ENCODE measurements around the gene SOX3.

Gene SOX3

DNA sequence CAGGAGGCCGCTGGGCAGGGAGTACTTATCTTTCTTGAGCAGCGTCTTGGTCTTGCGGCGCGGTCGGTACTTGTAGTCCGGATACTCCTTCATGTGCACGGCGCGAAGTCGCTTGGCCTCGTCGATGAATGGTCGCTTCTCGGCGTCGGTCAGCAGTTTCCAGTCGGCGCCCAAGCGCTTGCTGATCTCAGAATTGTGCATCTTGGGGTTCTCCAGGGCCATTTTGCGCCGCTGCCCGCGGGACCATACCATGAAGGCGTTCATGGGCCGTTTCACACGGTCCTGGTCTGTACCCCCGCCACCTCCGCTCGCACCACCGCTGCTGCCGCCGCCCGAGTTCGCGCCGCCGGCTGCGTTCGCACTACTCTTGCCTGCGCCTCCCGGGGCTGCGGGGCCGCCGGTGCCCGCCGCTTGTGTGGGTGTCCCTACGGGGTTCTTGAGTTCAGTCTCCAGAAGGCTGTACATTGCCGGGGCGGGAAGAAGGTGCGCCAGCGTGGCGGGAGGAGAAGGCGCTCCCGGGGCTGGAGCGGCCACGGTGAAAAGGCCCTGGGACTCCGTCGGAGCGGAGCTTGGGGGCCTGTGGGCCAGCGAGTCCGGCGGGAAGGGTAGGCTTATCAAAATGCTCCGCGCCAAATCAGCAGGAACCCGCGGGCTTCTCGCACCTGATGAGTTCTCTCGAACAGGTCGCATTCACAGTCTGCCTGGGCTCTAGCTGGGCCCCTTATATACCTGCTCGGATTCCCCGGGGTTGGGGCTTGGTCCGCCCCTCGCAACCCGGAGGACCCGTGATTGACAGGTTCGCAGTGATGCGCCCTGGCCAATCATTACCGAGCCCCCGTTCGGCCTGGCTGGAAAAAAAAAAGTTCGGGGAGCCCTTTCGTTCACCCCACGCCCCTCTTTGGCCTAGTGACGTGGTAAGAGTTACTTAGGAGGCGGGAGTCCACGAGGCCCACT is at the start of gene SOX3:
Gene SOX3 (minus strand): TSS at position 699 of the 954 bp plus-strand sequence. CDS start 9 bp downstream, at position 690.
- DNase-seq: no peak

DNA sequence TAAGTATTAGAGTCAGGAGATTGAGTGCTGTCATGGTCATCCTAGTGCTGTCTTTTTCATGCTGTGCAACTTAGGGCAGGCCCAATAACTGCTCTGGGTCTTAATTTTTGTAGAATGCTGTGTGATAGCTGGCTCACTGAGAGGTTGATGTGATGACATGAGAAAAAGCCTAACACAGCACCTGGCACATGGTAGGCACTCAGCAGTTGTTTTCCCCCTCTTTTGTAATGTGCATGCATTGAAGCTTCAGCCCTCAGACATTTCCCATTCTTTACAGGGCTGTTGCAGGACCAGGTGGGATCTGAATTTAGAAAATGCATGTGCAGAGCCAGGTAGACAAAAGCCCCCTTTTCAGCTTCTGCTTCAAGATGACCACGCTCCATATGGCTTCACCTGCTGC is 44.1 kb upstream of the SOX3 start:
- DNase-seq: no peak

GRCh38 chrX:140526171-140526570 is 21.3 kb upstream of the SOX3 start:
- no peak for DNase-seq

- no peak for DNase-seq
Observed at GRCh38 chrX:140525448-140525847, 20.6 kb upstream of the SOX3 start.

DNA sequence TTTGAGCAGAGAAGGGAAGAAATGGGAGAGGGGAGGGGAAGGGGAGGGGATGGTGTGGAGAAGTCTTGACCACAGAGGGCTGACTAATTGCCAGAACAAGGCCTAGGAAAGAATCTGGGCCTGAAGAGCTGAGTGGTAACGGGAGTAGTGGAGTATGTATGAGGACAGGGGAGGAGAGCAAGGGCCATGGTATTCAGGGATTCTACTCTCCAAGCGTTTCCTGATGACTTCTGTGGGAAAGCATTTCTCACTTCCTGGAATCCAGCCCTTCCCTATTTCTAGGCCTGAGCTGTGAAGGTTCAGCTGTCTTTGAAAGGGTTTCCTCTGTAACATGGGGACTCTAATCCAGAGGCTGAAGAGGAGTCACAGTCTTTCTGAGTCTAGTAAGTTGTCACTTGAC is 19.7 kb upstream of the SOX3 start:
- DNase-seq: no peak

- no peak for DNase-seq
Observed at GRCh38 chrX:140521393-140521792, 16.5 kb upstream of the SOX3 start.

DNA sequence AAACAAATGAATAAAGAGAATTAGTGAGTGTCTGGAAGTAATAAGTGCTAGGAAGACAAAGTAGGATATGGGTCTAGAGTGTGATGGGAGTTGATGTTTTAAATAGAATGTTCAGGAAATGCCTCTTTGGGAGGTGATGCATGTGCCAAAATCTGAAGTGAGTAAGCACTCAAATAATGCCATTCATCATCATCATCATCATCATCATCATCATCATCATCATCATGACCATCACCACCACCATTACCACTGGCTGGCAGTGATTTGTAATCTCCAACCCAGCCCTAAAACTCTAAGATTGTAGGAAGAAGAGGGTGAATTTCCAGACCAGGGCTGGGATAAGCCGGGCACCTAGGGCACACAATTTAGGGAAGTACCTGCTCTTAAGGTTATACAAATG is 9.7 kb upstream of the SOX3 start:
- DNase-seq: no peak

GRCh38 chrX:140510895-140511295 is 6.0 kb upstream of the SOX3 start:
- no peak for DNase-seq

DNA sequence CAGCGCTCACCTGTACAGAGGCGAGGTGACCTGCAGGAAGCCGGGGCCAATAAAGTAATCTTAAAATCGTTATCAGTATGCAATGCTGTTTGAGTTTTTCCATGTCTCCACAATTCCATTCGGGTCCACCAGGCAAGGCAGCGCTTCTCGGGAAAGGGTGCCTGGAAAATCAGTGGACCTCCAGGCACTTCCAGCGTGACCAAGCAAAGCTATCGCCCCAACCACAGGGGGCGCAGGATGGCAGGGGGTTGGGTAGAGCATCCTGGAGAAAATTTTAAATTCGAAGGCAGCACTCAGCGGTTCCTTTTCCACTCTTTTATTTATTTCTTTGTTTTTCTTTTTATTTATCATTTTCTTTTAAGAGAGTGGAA is 5.4 kb upstream of the SOX3 start:
- DNase-seq: no peak

DNA sequence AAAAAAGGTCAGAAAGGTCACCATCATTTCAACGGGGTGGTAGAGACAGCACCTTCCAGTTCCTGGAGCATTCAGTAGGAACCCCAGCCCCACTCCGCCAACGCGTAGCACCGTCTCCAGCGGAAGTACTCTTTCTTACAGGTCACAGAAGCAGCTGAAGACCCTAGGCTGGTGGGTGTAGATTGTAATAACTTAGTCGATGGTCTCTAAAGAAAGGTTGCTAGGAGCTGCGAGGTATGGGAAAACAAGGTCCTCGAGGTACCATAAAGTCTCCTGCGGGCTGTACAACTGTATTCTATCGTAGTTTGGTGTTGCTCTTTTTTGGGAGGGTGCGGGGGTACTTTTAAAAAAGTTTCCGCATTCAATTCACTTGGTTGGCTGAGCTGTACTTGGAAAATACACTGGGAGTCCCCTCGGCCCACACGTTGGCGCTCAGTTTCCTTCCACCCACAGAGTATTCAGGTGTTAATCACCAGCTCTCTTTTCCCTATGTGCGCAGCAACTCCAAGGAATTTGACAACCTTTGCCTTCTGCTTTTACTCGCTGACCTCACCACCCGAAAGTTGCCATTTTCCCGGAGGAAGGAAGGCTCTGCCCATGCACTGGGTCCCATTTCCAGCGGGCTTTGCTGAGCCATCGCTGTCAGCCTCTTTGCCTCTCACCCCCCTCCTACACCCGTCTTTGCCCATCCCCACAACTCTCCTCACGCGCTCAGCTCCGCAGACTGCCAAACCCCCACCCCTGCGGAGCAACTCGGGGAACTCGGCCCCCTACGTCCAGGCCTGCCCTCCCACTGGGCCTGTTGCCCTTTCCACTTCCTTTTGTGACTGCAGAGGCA is 4.8 kb upstream of the SOX3 start:
- DNase-seq: no peak

DNA sequence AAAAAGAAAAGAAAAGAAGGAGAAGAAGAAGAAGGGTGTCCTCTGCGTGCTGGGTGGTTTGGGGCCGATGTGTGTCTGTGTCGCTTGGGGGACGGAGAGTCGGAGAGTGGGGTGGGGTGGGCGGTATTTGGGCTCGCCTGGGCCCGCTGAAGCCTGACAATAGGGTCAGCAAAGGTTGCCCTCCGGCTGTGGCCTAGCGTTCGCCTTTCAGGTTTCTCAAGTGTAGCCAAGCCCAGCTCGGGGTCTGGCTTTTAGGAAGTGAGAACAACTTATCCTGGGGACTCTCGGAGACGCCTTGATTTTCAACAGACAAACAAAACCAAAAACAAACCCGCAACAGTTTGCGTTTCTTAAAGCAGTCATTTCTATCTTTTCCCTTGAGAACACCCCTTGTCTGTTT is 4.1 kb upstream of the SOX3 start:
- DNase-seq: no peak

GRCh38 chrX:140507982-140508305 is 3.1 kb upstream of the SOX3 start:
- DNase-seq: no peak

DNA sequence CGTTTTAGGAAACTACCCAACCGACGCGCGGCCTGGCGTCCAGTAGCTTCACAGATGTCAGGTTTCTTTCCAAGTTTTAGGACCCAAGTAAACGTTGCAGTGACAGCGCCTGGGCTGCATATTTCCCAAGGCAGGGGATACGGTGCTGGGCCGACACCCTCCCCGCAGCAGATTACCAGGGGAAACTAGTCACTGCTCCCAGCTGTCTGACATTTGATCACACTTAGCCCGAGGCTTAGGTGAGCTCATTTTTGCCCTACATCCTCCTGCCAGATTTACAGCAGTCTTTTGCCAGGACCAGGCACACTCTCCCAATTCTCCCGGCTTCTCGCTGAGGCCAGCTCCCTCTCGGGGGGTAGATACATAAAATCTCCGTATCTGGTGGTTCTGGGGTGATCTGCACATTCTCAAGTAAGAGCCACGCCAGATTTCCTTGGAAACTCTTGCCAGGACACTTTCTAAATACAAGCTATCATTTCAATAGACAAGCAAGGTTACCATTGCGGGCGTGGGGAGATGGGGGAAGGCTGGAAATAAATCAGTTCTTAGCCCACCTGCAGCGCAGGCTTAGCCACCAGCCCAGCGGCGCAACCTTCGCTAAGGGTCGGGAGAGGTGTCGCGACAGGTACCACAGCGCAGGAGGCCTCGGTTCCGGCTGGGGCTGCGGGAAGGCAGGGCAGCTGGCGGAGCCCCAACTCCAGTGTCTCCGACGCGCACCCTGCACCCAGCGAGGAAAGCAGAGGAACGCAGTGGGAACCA is 2.5 kb upstream of the SOX3 start:
- DNase-seq: no peak

- DNase-seq: no peak
Observed at GRCh38 chrX:140505421-140506337, 810 bp upstream of the SOX3 start.

GRCh38 chrX:140503714-140504351 is 1.0 kb downstream of the SOX3 start:
- no peak for DNase-seq

- no peak for DNase-seq
Observed at GRCh38 chrX:140503238-140503601, 1.6 kb downstream of the SOX3 start.

DNA sequence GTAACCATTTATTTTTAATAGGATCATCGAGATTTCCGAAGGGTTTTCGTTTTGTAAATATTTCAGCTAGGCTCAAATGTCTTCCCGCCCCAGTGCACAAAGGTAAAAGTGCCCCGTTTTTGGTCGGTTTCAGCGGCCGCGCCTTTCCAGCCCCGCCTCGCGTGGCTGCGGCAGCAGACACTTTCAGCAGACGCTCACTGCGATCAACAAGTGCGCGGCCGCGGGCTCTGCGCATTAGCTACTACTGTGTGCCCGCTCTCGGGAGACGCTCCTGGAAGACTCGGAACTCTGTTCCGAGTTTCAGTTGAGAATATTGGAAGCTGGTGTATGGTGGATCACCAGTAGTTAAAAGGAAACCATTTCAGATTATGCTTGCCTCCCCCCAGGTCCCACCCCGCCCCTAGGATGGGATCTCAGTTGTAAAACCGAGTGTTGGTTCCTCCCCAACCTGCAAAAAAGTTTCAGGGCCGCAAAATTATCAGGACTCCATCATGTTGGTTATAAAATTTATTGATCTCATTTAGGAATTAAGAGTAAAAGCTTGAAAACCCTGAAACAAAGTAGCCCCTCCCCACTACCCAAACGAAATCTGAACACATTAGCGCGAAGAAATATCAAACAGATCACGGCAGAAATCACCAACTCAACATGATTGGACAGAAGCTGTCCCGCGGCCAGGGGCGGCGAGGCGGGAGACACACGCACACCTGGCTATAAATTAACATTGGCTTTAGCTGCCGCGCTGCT is 2.2 kb downstream of the SOX3 start:
- no peak for DNase-seq

GRCh38 chrX:140501940-140502468 is 2.9 kb downstream of the SOX3 start:
- DNase-seq: no peak

DNA sequence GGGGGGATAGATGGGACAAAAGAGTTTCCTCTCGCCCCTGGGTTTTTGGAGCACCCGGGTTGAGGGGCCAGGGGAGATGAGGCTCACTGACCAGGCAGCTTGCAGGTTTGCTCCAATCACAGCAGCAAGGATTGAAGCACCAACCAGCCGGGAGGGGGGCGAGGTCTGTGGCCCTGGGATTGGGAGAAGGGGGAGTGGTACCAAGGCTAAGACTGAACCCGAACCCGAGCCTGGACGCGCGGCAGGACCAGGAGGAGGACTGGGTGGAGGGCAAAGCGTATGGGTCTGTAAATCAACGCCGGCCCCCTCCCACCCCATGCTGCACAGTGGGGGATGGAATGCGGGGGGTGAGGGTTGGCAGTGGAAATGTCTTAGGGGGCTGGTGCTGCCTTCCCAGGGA is 3.5 kb downstream of the SOX3 start:
- no peak for DNase-seq

DNA sequence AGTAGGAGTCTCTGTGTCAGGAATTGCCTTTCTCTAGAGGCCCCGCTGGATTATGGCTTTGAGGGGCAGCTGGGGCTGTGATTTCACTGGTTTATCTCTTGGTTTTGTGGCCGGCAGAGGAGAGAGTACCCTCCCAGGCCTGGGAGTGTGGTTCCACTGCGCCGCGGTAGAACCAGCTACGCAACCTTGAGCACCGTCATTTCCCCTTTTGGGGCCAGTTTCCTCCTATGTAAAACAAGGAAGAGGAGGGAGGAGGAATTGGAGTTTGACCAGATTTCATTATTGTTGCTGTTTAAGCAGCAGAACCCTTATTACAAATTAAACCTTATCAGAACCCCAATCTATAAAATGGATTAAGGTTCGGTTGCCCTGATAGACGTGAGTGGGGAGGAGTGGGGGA is 4.4 kb downstream of the SOX3 start:
- no peak for DNase-seq

- no peak for DNase-seq
Observed at GRCh38 chrX:140495739-140496138, 9.1 kb downstream of the SOX3 start.

All from inflammatory macrophage treated with lipopolysaccharide for 1 hour (primary cell).